ENCODE measurements around the gene ASTN2.

ASTN2 gene

GRCh38 chr9:116951588-116952435 lies 463.0 kb downstream of the ASTN2 start:
- peak; percentile 97 for DNase-seq (ENCODE audit: low read depth)
- TF ChIP-seq, protein P1, sequence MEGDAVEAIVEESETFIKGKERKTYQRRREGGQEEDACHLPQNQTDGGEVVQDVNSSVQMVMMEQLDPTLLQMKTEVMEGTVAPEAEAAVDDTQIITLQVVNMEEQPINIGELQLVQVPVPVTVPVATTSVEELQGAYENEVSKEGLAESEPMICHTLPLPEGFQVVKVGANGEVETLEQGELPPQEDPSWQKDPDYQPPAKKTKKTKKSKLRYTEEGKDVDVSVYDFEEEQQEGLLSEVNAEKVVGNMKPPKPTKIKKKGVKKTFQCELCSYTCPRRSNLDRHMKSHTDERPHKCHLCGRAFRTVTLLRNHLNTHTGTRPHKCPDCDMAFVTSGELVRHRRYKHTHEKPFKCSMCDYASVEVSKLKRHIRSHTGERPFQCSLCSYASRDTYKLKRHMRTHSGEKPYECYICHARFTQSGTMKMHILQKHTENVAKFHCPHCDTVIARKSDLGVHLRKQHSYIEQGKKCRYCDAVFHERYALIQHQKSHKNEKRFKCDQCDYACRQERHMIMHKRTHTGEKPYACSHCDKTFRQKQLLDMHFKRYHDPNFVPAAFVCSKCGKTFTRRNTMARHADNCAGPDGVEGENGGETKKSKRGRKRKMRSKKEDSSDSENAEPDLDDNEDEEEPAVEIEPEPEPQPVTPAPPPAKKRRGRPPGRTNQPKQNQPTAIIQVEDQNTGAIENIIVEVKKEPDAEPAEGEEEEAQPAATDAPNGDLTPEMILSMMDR (conservative IDR thresholded peaks at IDR 0.05; ENCODE audit: low read length) = no peak
- H3K4me3 ChIP-seq (ENCODE audit: low read length) = no peak overlapping the region

DNA sequence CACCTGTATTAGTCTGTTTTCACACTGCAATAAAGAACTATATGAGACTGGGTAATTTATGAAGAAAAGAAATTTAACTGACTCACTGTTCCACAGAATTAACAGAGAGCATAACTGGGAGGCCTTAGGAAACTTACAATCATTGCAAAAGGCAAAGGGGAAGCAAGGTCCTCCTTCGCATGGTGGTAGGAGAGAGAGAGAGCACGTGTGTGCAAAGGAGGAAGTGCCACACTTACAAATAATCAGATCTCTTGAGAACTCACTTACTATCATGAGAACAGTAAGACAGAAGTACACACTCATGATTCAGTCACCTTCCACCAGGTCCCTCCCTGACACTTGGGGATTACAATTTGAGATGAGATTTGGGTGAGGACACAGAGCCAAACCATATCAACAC lies 469.0 kb downstream of the ASTN2 start:
- no peak overlapping the region for H3K4me3 ChIP-seq (ENCODE audit: low read length)
- TF ChIP-seq, protein P1 (conservative IDR thresholded peaks at IDR 0.05; ENCODE audit: low read length) = no peak
- DNase-seq (ENCODE audit: low read depth) = no peak

DNA sequence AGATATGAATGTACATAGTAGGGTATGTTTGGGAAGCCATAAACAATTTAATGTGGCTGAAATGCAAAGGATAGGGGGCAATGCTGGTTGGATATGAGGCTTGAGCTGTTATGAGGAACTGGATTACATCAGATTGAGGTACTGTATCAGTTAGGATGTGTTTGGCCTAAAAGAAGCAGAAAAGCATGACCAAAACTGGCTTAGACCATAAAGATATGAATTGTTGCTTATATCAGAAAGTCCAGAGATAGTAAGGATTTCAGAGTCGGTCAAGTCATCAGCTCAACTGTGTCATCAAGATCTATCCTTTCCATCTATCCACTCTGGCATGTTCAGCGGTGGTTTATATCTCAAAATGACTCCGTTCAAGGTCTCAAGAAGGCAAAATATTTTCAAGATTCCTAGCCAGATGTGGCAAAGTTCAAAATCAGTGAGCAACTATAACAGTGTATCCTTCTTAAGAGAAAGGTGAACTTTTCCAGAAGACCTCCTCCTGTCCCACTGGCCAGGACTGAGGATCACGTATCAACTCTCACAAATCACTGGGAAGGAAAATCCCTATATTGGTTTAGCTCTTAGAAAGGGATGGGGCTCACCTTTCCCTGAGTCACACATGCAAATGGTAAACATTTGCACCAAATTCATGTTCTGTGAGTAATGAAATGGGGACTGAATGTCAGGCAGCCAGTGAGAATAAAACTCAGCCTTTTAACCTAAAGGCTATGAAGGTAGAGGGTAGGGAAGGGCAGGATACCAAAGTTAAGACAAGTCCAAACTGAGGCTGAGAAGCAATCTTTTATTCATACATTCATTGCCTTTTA lies 469.9 kb downstream of the ASTN2 start:
- TF ChIP-seq, protein P1 (conservative IDR thresholded peaks at IDR 0.05; ENCODE audit: low read length) = no peak
- DNase-seq (ENCODE audit: low read depth) = no peak
- no peak overlapping the region for H3K4me3 ChIP-seq (ENCODE audit: low read length)

GRCh38 chr9:116943970-116944369 lies 470.9 kb downstream of the ASTN2 start:
- no peak overlapping the region for H3K4me3 ChIP-seq (ENCODE audit: low read length)
- TF ChIP-seq, protein P1 (conservative IDR thresholded peaks at IDR 0.05; ENCODE audit: low read length) = no peak
- DNase-seq (ENCODE audit: low read depth) = no peak

- TF ChIP-seq, protein P1 (conservative IDR thresholded peaks at IDR 0.05; ENCODE audit: low read length) = no peak
- no peak for DNase-seq (ENCODE audit: low read depth)
- H3K4me3 ChIP-seq (ENCODE audit: low read length) = no peak overlapping the region
These were observed 472.2 kb downstream of the ASTN2 start for GRCh38 chr9:116942593-116943061.

- no peak overlapping the region for H3K4me3 ChIP-seq (ENCODE audit: low read length)
- DNase-seq (ENCODE audit: low read depth) = no peak
- TF ChIP-seq, protein P1 (conservative IDR thresholded peaks at IDR 0.05; ENCODE audit: low read length) = no peak
These were observed 473.6 kb downstream of the ASTN2 start for GRCh38 chr9:116941266-116941665.

Measured in AG10803 (cell line).